K562 (cell line): Measurements from ENCODE around the gene EVI5L. TPM values are rescaled to one million over a fixed set of nuclear protein-coding genes. Genes with fewer than 3 reads are reported as not detected.

ENCODE experiments used
- ATAC-seq: fragments of 200-7000 bp; cut with Tn5 transposase; 3 replicates; pipeline ENCODE4 v1.9.1; 2020; ENCODE audit warnings: moderate library complexity
- BruUV-seq: library from RNA; stranded (reverse); fragments of 400-500 nt; replicated peaks from 2 replicates; lab custom pipeline; 2021; lab: Mats Ljungman, UMichigan
- CTCF ChIA-PET: fragments of 300-600 bp; formaldehyde crosslinking; extraction: SDS; loops from one replicate; lab custom pipeline; 2021; ENCODE audit warnings: low intra/inter-chr PET ratio; lab: Yijun Ruan, JAX
- POLR2A ChIA-PET: fragments of 300-600, 350-650 bp; sonication (Branson Sonifier 250); formaldehyde crosslinking; extraction: SDS; loops from one replicate; lab custom pipeline; 2021; ENCODE audit warnings: antibody characterized with exemption, inconsistent platforms; lab: Yijun Ruan, JAX
- DNase-seq, 4 experiments: peaks; one replicate each; pipeline versions ENCODE4 v3.0.0 to v3.0.0-alpha.2; 2011 to 2018; ENCODE audit warnings: low spot score in 3 of 4, mixed read lengths in 3 of 4; ENCODE audit errors: extremely low read depth in 1 of 4
- FAIRE-seq: peaks from 2 replicates; lab custom pipeline; 2011; peaks lifted over from hg19 to GRCh38; lab: Jason Lieb, UNC
- H2AFZ ChIP-seq: 2 replicates; pipeline ENCODE4 v1.6.0; 2011; ENCODE audit warnings: low read depth, low read length, control low read depth, inconsistent platforms
- H3K27ac ChIP-seq: fragments of 200-600 bp; 3 replicates; pipeline ENCODE4 v1.8.0; 2011; ENCODE audit warnings: low read depth, mild to moderate bottlenecking, control low read depth, inconsistent platforms, low read length, moderate library complexity, mixed read lengths; ENCODE audit errors: extremely low read depth
- H3K27me3 ChIP-seq, 2 experiments: fragments of 300-600 bp in 1 of 2; 2 replicates in 1 of 2; 3 replicates in 1 of 2; pipeline versions ENCODE4 v1.6.0 to v1.8.0; 2011; ENCODE audit warnings: inconsistent platforms in 2 of 2, low read length in 2 of 2, mild to moderate bottlenecking in 1 of 2, mixed read lengths in 1 of 2, moderate library complexity in 1 of 2; ENCODE audit not compliant: control insufficient read depth in 2 of 2, insufficient read depth in 2 of 2
- H3K36me3 ChIP-seq: fragments of 300-600 bp; 3 replicates; pipeline ENCODE4 v1.8.0; 2011; ENCODE audit warnings: mild to moderate bottlenecking, low read length, inconsistent platforms; ENCODE audit not compliant: control insufficient read depth, insufficient read depth
- H3K4me1 ChIP-seq, 2 experiments: fragments of 200-600 bp in 1 of 2; replicated peaks in 1 of 2; 2 replicates in 1 of 2; 3 replicates in 1 of 2; pipeline versions ENCODE4 v1.5.1 to v1.8.0; 2011; ENCODE audit warnings: inconsistent platforms in 2 of 2, low read length in 2 of 2, mild to moderate bottlenecking in 1 of 2, mixed read lengths in 1 of 2, moderate library complexity in 1 of 2; ENCODE audit not compliant: control insufficient read depth in 2 of 2, insufficient read depth in 2 of 2
- H3K4me2 ChIP-seq: 2 replicates; pipeline ENCODE4 v1.6.1; 2011; ENCODE audit warnings: low read length, control low read depth, inconsistent platforms, mixed read lengths; ENCODE audit not compliant: insufficient read depth
- H3K4me3 ChIP-seq: fragments of 200-600 bp; sonication (generic), shearing (Covaris generic); 2 replicates; pipeline ENCODE4 v1.5.1; 2016; ENCODE audit warnings: control low read depth, inconsistent platforms
- H3K79me2 ChIP-seq: fragments of 200-600 bp; 3 replicates; pipeline ENCODE4 v1.8.0; 2011; ENCODE audit warnings: low read length, inconsistent platforms; ENCODE audit not compliant: control insufficient read depth, insufficient read depth
- H3K9ac ChIP-seq, 2 experiments: 2 replicates each; pipeline versions ENCODE4 v1.6.0 to v1.6.1; 2011; ENCODE audit warnings: low read depth in 2 of 2, low read length in 2 of 2, control low read depth in 1 of 2, inconsistent platforms in 1 of 2, mild to moderate bottlenecking in 1 of 2, mixed read lengths in 1 of 2; ENCODE audit not compliant: insufficient read depth in 1 of 2
- H3K9me1 ChIP-seq: one replicate; pipeline ENCODE4 v1.6.0; 2011; ENCODE audit warnings: inconsistent platforms, mild to moderate bottlenecking, low read length, moderate library complexity; ENCODE audit not compliant: control insufficient read depth, insufficient read depth
- H3K9me3 ChIP-seq: replicated peaks from 2 replicates; pipeline ENCODE4 v1.5.1; 2011; ENCODE audit warnings: low read depth, low read length, inconsistent platforms; ENCODE audit not compliant: control insufficient read depth, insufficient read depth
- H4K20me1 ChIP-seq: replicated peaks from 2 replicates; pipeline ENCODE4 v1.6.1; 2011; ENCODE audit warnings: low read length, inconsistent platforms, mixed read lengths; ENCODE audit not compliant: control insufficient read depth, insufficient read depth
- ARID1B ChIP-seq: fragments of 450-650 bp; IDR thresholded peaks from 2 replicates; pipeline ENCODE4 v1.6.1; 2016; ENCODE audit warnings: antibody characterized with exemption, mild to moderate bottlenecking, inconsistent platforms
- CBFA2T2 ChIP-seq: fragments of 450-650 bp; conservative IDR thresholded peaks from 2 replicates; pipeline ENCODE4 v1.6.1; 2017; ENCODE audit warnings: mild to moderate bottlenecking
- CBFA2T3 ChIP-seq: fragments of 450-650 bp; IDR thresholded peaks from 2 replicates; pipeline ENCODE4 v1.6.1; 2017
- CBX3 ChIP-seq, 2 experiments: IDR thresholded peaks; 1 replicate in 1 of 2; 2 replicates in 1 of 2; pipeline ENCODE4 v1.6.1; 2012; ENCODE audit warnings: inconsistent platforms in 2 of 2, low read length in 2 of 2, borderline replicate concordance in 1 of 2, control low read depth in 1 of 2
- HDAC1 ChIP-seq, 2 experiments: fragments of 450-650 bp; IDR thresholded peaks; 2 replicates each; pipeline ENCODE4 v1.6.1; 2016 to 2017; ENCODE audit warnings: inconsistent platforms in 1 of 2, mild to moderate bottlenecking in 1 of 2, moderate library complexity in 1 of 2
- KLF16 ChIP-seq: IDR thresholded peaks from 2 replicates; pipeline ENCODE4 v1.6.1; 2016; ENCODE audit warnings: antibody characterized with exemption
- NCOR1 ChIP-seq: fragments of 450-650 bp; IDR thresholded peaks from 2 replicates; pipeline ENCODE4 v1.6.1; 2016; ENCODE audit warnings: mild to moderate bottlenecking, moderate library complexity
- NEUROD1 ChIP-seq: fragments of 150-350 bp; IDR thresholded peaks from 2 replicates; pipeline ENCODE4 v1.6.1; 2014; ENCODE audit warnings: borderline replicate concordance, low read length, low read depth; ENCODE audit not compliant: partially characterized antibody
- NFIC ChIP-seq: fragments of 450-650 bp; IDR thresholded peaks from 2 replicates; pipeline ENCODE4 v1.6.1; 2017; ENCODE audit warnings: mild to moderate bottlenecking, inconsistent platforms
- SOX6 ChIP-seq: fragments of 450-650 bp; IDR thresholded peaks from 2 replicates; pipeline ENCODE4 v1.6.1; 2014; ENCODE audit warnings: mild to moderate bottlenecking
- TCF3 ChIP-seq: sonication (generic); formaldehyde crosslinking; IDR thresholded peaks from 2 replicates; pipeline ENCODE4 v1.4.0; 2020; ENCODE audit warnings: mild to moderate bottlenecking, missing genetic modification reagents
- TRIM24 ChIP-seq, 2 experiments: fragments of 450-650 bp; IDR thresholded peaks; 2 replicates each; pipeline ENCODE4 v1.6.1; 2016
- ZFPM2 ChIP-seq: fragments of 250-450 bp; sonication (Bioruptor Pico); IDR thresholded peaks from 2 replicates; pipeline ENCODE4 v1.5.1; 2022; ENCODE audit warnings: mild to moderate bottlenecking
- ZNF668 ChIP-seq: fragments of 250-450 bp; sonication (Bioruptor Pico); IDR thresholded peaks from 2 replicates; pipeline ENCODE4 v1.8.0; 2022; ENCODE audit warnings: mild to moderate bottlenecking, inconsistent platforms
- WGBS: fragments of 100-300 bp; shearing (Covaris generic); methylation state at CpG from one replicate; pipeline ENCODE4 v1.1.6; 2016; ENCODE audit warnings: low coverage, mixed read lengths; ENCODE audit not compliant: insufficient coverage; ENCODE audit errors: missing lambda C conversion rate; 5-methylcytosine and 5-hydroxymethylcytosine counted together
- in situ Hi-C: fragments of 300-500 bp; cut with MboI; formaldehyde crosslinking; loops from 4 replicates; pipeline ENCODE4 v1.15.0; 2018; ENCODE audit warnings: inconsistent platforms, mixed read lengths
- intact Hi-C: fragments of 100-400 bp; cut with micrococcal nuclease; formaldehyde crosslinking; loops from 2 replicates; pipeline ENCODE4 v1.14.2; 2022
- polyA plus RNA-seq, 8 experiments: library from polyadenylated mRNA; depleted of rRNA in 4 of 8; stranded (reverse) in 5 of 8; unstranded in 3 of 8; fragments of >200 nt; fragmentation: Nextera tagmentation in 2 of 8; fragmentation: Illumina TruSeq in 1 of 8; extraction: Ambion mirVana in 2 of 8; extraction: Trizol in 1 of 8; gene quantifications; 2 replicates each; pipeline versions ENCODE4 v1.2.1 to v1.2.3, GENCODE V29; 2011 to 2014; ENCODE audit warnings: inconsistent platforms in 1 of 8, missing spikeins in 1 of 8
- total RNA-seq, 7 experiments: library from RNA; depleted of rRNA in 6 of 7; stranded (reverse); fragments of >200 nt in 6 of 7; fragmentation: Illumina TruSeq in 2 of 7; extraction: Trizol in 2 of 7; gene quantifications; 2 replicates each; pipeline versions ENCODE4 v1.2.1 to v1.2.3, GENCODE V29; 2011 to 2021; ENCODE audit warnings: low replicate concordance in 1 of 7
- TF ChIP-seq, protein P1 (sequence below), 2 experiments: IDR thresholded peaks; 2 replicates each; pipeline ENCODE4 v1.6.1; 2011; ENCODE audit warnings: borderline replicate concordance in 1 of 2, control low read depth in 1 of 2, low read depth in 1 of 2, low read length in 1 of 2, mild to moderate bottlenecking in 1 of 2, mixed read lengths in 1 of 2, moderate library complexity in 1 of 2; ENCODE audit not compliant: insufficient read depth in 1 of 2, insufficient read length in 1 of 2, poor library complexity in 1 of 2, severe bottlenecking in 1 of 2; ENCODE audit errors: extremely low read depth in 1 of 2

Gene EVI5L
- total and polyA plus RNA-seq, 9 of the 15 experiments (the other 6 are each of a cell fraction or from before 2014, with no cell fraction given) = 0.69 to 1.8 (median 1.2) TPM; not detected in 2

DNA sequence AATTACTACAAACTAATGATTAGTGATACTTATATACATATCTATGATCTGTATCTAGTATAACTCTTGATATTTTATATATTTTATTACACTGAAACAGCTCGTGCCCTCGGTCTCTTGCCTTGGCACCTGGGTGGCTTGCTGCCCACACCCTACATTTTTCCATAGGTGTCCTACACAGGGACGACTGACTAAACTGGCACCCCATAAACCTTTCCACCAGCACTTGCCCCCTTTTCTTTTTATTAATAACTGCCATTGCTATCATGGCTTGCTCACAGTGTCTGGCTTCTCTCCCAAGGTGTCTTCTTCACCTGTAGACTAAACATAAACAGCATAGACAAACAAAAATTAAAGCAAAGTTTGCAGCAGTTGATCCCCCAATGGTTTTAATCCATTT is 36.5 kb upstream of the EVI5L start:
- H3K79me2 ChIP-seq = no peaks in the 10 kb centered on the region
- ATAC-seq (no peak), FAIRE-seq (no peak), DNase-seq (no peak)
- no peak overlapping the region for H3K4me3 ChIP-seq
- 8% methylated on average over 3 of the region's 3 CpGs for WGBS
- peaks cover 2 to 9% of the 10 kb centered on the region in 2 experiments; a peak in 4 of 5 replicates for H3K4me1 ChIP-seq
- H3K27ac ChIP-seq = no peak overlapping the region
- no peaks in the 10 kb centered on the region for H3K36me3 ChIP-seq
- H2AFZ ChIP-seq = no peak overlapping the region
- peak in 1 of 2 experiments; percentile 64; a peak in 2 of 3 replicates for TF ChIP-seq CBX3 (IDR thresholded peaks at IDR 0.05; ENCODE audit: borderline replicate concordance in 1 of 2, low read length in 2 of 2)
- TF ChIP-seq ZNF668 (CRISPR knock-in tag) = no peak
- ChIA-PET CTCF (no interaction called here), POLR2A (no interaction called here)
- no peaks in the 10 kb centered on the region for H4K20me1 ChIP-seq
- no peak overlapping the region for H3K4me2 ChIP-seq
- no peaks in the 10 kb centered on the region for H3K9me1 ChIP-seq
- H3K9ac ChIP-seq = no peak overlapping the region
- H3K9me3 ChIP-seq = no peaks in the 10 kb centered on the region; the same call in 1 of the 2 replicates
- no TSS peak for BruUV-seq
- intact Hi-C loops (loop anchor here (10.0 kb wide), 1 partner anchor 429 kb away; no protein-coding TSS in a partner anchor), in situ Hi-C loops (no loop called here)
- H3K27me3 ChIP-seq = peaks cover under 1 to 4% of the 10 kb centered on the region in 2 experiments; a peak in 3 of 5 replicates

DNA sequence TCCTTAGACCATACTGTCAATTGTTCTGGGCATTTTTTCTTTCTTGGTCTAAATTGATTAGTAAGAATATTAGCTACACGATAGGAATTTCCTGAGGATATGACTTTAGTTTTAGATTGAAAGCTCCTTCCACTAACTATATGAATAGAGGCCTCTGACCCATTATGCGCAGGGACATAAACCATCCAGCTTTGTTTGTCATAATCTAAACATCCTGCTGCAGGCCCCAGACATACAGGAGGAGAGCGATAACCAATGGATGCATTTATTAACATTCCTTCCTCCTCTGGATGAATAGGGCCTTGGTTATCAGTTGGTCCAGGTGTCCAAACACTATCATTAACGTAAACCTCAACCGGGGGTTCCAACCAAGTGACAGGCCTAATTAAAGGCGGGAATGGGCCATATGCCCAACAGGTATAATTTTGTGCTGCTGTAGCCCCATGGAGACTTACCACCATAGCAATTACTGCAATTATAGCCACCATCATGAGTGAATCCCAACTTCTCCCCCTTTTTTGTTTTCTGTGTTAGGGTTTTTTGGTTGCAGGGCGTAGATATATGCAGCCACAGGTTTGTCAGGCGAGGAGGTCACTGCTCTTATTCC is 34.4 kb upstream of the EVI5L start:
- H3K27me3 ChIP-seq = peaks cover 3 to 4% of the 10 kb centered on the region in 2 experiments; a peak in 3 of 5 replicates
- H2AFZ ChIP-seq = no peak overlapping the region
- in situ Hi-C loops (no loop called here), intact Hi-C loops (loop anchor here (10.0 kb wide), 1 partner anchor 431 kb away; no protein-coding TSS in a partner anchor)
- ATAC-seq (peak; percentile 55), FAIRE-seq (no peak), DNase-seq (peak in 2 of 4 experiments; percentile 24 to 34)
- no peak overlapping the region for H3K27ac ChIP-seq
- H3K9me1 ChIP-seq = no peaks in the 10 kb centered on the region
- no peaks in the 10 kb centered on the region for H3K79me2 ChIP-seq
- H3K9me3 ChIP-seq = no peaks in the 10 kb centered on the region; the same call in 1 of the 2 replicates
- no peak overlapping the region for H3K9ac ChIP-seq
- ChIA-PET POLR2A (no interaction called here), CTCF (no interaction called here)
- H4K20me1 ChIP-seq = no peaks in the 10 kb centered on the region
- no TSS peak for BruUV-seq
- no peak overlapping the region for H3K4me2 ChIP-seq
- H3K36me3 ChIP-seq = no peaks in the 10 kb centered on the region
- 10% methylated on average over 8 of the region's 8 CpGs for WGBS
- H3K4me1 ChIP-seq = peaks cover 9 to 10% of the 10 kb centered on the region in 2 experiments; a peak in 4 of 5 replicates
- no peak overlapping the region for H3K4me3 ChIP-seq
- TF ChIP-seq TRIM24 (IDR thresholded peaks at IDR 0.05) = peak in 1 of 2 experiments; percentile 36; a peak in 2 of 4 replicates
- peak; percentile 57 for TF ChIP-seq NFIC
- no peak for TF ChIP-seq ZFPM2 (CRISPR knock-in tag)
- TF ChIP-seq NEUROD1 = no peak
- peak; percentile 71 for TF ChIP-seq TCF3 (CRISPR knock-in tag)
- peak in 1 of 2 experiments; percentile 34; a peak in 1 of 4 replicates for TF ChIP-seq HDAC1 (IDR thresholded peaks at IDR 0.05)
- TF ChIP-seq, protein P1, sequence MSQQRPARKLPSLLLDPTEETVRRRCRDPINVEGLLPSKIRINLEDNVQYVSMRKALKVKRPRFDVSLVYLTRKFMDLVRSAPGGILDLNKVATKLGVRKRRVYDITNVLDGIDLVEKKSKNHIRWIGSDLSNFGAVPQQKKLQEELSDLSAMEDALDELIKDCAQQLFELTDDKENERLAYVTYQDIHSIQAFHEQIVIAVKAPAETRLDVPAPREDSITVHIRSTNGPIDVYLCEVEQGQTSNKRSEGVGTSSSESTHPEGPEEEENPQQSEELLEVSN (IDR thresholded peaks at IDR 0.05; ENCODE audit: borderline replicate concordance in 1 of 2, extremely low read depth in 1 of 2, insufficient read depth in 1 of 2, insufficient read length in 1 of 2, low read depth in 1 of 2, low read length in 1 of 2, poor library complexity in 1 of 2, severe bottlenecking in 1 of 2) = peak in 1 of 2 experiments; percentile 54
- TF ChIP-seq KLF16 = 0 out of 2 replicates have a peak, but pooled peaks have one; percentile 32
- TF ChIP-seq CBFA2T2 = peak; percentile 79
- TF ChIP-seq CBFA2T3 = peak; percentile 88
- TF ChIP-seq SOX6 = peak; percentile 28; the same call in 1 of the 2 replicates
- TF ChIP-seq ARID1B = peak; percentile 79
- peak; percentile 44; the same call in 1 of the 2 replicates for TF ChIP-seq NCOR1
